Smooth muscle cell (in vitro differentiated cells): ENCODE results near the gene B4GALT1. TPM values are rescaled to one million over a fixed set of nuclear protein-coding genes. Genes with fewer than 3 reads are reported as not detected.

ENCODE experiments used
- DNase-seq: peaks from one replicate; lab custom pipeline; 2025; ENCODE audit not compliant: unreplicated experiment; lab: John Stamatoyannopoulos, UW
- H2AFZ ChIP-seq: fragments of 200-600 bp; sonication (generic); 2 replicates; pipeline ENCODE4 v1.6.0; 2016; ENCODE audit warnings: antibody characterized with exemption, low read depth, mild to moderate bottlenecking
- H3F3A ChIP-seq: fragments of 200-600 bp; sonication (generic); 2 replicates; pipeline ENCODE4 v1.6.0; 2017; ENCODE audit warnings: antibody characterized with exemption, low read depth
- H3K27ac ChIP-seq: fragments of 200-600 bp; sonication (generic); 2 replicates; pipeline ENCODE4 v1.5.1; 2016; ENCODE audit warnings: low read depth, mild to moderate bottlenecking
- H3K27me3 ChIP-seq: fragments of 200-600 bp; sonication (generic); 2 replicates; pipeline ENCODE4 v1.6.1; 2016; ENCODE audit warnings: low read depth, mild to moderate bottlenecking
- H3K36me3 ChIP-seq: fragments of 200-600 bp; sonication (generic); 2 replicates; pipeline ENCODE4 v1.5.1; 2016; ENCODE audit warnings: low read depth
- H3K4me1 ChIP-seq: fragments of 200-600 bp; sonication (generic); 2 replicates; pipeline ENCODE4 v1.5.1; 2016; ENCODE audit warnings: low read depth
- H3K4me2 ChIP-seq: fragments of 200-600 bp; sonication (generic); 2 replicates; pipeline ENCODE4 v1.6.0; 2016; ENCODE audit warnings: mild to moderate bottlenecking
- H3K4me3 ChIP-seq: fragments of 200-600 bp; sonication (generic); 2 replicates; pipeline ENCODE4 v1.5.1; 2016; ENCODE audit warnings: mild to moderate bottlenecking
- H3K79me2 ChIP-seq: fragments of 200-600 bp; sonication (generic); 2 replicates; pipeline ENCODE4 v1.6.0; 2016; ENCODE audit warnings: low read depth, mild to moderate bottlenecking
- H3K9ac ChIP-seq: fragments of 200-600 bp; sonication (generic); 2 replicates; pipeline ENCODE4 v1.6.0; 2016; ENCODE audit warnings: low read depth
- H3K9me3 ChIP-seq: fragments of 200-600 bp; sonication (generic); replicated peaks from 2 replicates; pipeline ENCODE4 v1.5.1; 2016; ENCODE audit warnings: low read depth
- H4K20me1 ChIP-seq: fragments of 200-600 bp; sonication (generic); 2 replicates; pipeline ENCODE4 v1.6.0; 2016; ENCODE audit warnings: low read depth
- WGBS: methylation state at CpG from one replicate; pipeline ENCODE4 v1.1.7; 2016; ENCODE audit warnings: low lambda C conversion rate; 5-methylcytosine and 5-hydroxymethylcytosine counted together
- polyA plus RNA-seq: library from polyadenylated mRNA; unstranded; fragments of >200 nt; fragmentation: Nextera tagmentation; extraction: Ambion mirVana; gene quantifications from 2 replicates; pipeline ENCODE4 v1.2.1, GENCODE V29; 2016
- total RNA-seq: library from RNA; depleted of rRNA; stranded (reverse); fragments of >200 nt; gene quantifications from 2 replicates; pipeline ENCODE4 v1.2.3, GENCODE V29; 2014
- TF ChIP-seq, protein P1 (sequence below): fragments of 200-600 bp; sonication (generic); IDR thresholded peaks from 2 replicates; pipeline ENCODE4 v1.5.1; 2017; ENCODE audit warnings: borderline replicate concordance, mild to moderate bottlenecking, antibody characterized with exemption; ENCODE audit not compliant: insufficient read depth, poor library complexity, severe bottlenecking

B4GALT1 gene
- total and polyA plus RNA-seq, 2 experiments from 2014 or later = 49.2 to 56.3 TPM

GRCh38 chr9:33154371-33154770 lies 12.8 kb downstream of the B4GALT1 start:
- no peak overlapping the region for H2AFZ ChIP-seq
- peaks cover 72% of the 10 kb centered on the region for H4K20me1 ChIP-seq
- DNase-seq = no peak
- H3K9me3 ChIP-seq = no peaks in the 10 kb centered on the region
- H3K4me2 ChIP-seq = no peak overlapping the region
- H3K27me3 ChIP-seq = no peaks in the 10 kb centered on the region
- H3K36me3 ChIP-seq = no peaks in the 10 kb centered on the region
- no peak overlapping the region for H3K9ac ChIP-seq
- peaks cover 94% of the 10 kb centered on the region for H3K79me2 ChIP-seq
- no peak overlapping the region for H3K4me3 ChIP-seq
- TF ChIP-seq, protein P1, sequence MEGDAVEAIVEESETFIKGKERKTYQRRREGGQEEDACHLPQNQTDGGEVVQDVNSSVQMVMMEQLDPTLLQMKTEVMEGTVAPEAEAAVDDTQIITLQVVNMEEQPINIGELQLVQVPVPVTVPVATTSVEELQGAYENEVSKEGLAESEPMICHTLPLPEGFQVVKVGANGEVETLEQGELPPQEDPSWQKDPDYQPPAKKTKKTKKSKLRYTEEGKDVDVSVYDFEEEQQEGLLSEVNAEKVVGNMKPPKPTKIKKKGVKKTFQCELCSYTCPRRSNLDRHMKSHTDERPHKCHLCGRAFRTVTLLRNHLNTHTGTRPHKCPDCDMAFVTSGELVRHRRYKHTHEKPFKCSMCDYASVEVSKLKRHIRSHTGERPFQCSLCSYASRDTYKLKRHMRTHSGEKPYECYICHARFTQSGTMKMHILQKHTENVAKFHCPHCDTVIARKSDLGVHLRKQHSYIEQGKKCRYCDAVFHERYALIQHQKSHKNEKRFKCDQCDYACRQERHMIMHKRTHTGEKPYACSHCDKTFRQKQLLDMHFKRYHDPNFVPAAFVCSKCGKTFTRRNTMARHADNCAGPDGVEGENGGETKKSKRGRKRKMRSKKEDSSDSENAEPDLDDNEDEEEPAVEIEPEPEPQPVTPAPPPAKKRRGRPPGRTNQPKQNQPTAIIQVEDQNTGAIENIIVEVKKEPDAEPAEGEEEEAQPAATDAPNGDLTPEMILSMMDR = no peak
- peaks cover 37% of the 10 kb centered on the region for H3K4me1 ChIP-seq
- no peak overlapping the region for H3K27ac ChIP-seq
- peaks cover 29% of the 10 kb centered on the region for H3F3A ChIP-seq
- WGBS = 65% methylated on average over 3 of the region's 3 CpGs

DNA sequence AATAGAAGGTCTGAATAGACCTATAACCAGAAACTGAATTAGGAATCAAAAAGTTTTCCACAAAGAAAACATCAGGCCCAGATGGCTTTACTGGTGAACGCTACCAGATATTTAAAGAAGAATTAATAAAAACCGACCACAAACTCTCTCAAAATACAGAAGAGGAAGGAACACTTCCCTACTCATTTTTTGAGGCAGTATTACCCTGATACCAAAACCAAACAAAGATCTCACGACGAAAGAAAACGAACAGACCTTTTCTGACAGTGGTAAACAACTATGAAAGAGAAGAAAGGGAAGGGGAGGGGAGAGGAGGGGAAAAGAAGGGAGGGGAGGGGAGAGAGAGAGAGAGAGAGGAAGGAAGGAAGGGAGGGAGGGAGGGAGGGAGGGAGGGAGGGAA lies 13.5 kb downstream of the B4GALT1 start:
- TF ChIP-seq, protein P1 = no peak
- peaks cover 32% of the 10 kb centered on the region for H3K4me1 ChIP-seq
- peaks cover 70% of the 10 kb centered on the region for H4K20me1 ChIP-seq
- H3K4me2 ChIP-seq = no peak overlapping the region
- whole genome bisulfite sequencing = 64% methylated on average over 5 of the region's 5 CpGs
- H3K4me3 ChIP-seq = no peak overlapping the region
- no peaks in the 10 kb centered on the region for H3K9me3 ChIP-seq
- no peaks in the 10 kb centered on the region for H3K27me3 ChIP-seq
- H3K9ac ChIP-seq = no peak overlapping the region
- no peaks in the 10 kb centered on the region for H3K36me3 ChIP-seq
- peaks cover 94% of the 10 kb centered on the region for H3K79me2 ChIP-seq
- no peak overlapping the region for H2AFZ ChIP-seq
- no peak for DNase-seq
- peak overlapping the region; percentile 79 for H3K27ac ChIP-seq
- peaks cover 25% of the 10 kb centered on the region for H3F3A ChIP-seq

- Histone ChIP-seq H3F3A (peaks cover 25% of the 10 kb centered on the region), H3K9ac (no peak overlapping the region), H3K36me3 (no peaks in the 10 kb centered on the region), H3K9me3 (no peaks in the 10 kb centered on the region), H3K79me2 (peaks cover 94% of the 10 kb centered on the region), H3K4me2 (no peak overlapping the region), H3K4me3 (no peak overlapping the region), H4K20me1 (peaks cover 70% of the 10 kb centered on the region), H3K27me3 (no peaks in the 10 kb centered on the region), H2AFZ (no peak overlapping the region), H3K27ac (peak overlapping the region; percentile 79), H3K4me1 (peaks cover 26% of the 10 kb centered on the region)
- WGBS = 74% methylated on average over 2 of the region's 2 CpGs
- no peak for DNase-seq
- TF ChIP-seq, protein P1 = no peak
These were observed 14.1 kb downstream of the B4GALT1 start for GRCh38 chr9:33153001-33153400.

- H3F3A ChIP-seq = peaks cover 25% of the 10 kb centered on the region
- H3K4me2 ChIP-seq = peak overlapping the region; percentile 66
- no peak overlapping the region for H3K9ac ChIP-seq
- H3K27me3 ChIP-seq = no peaks in the 10 kb centered on the region
- H3K79me2 ChIP-seq = peaks cover 94% of the 10 kb centered on the region
- no peaks in the 10 kb centered on the region for H3K9me3 ChIP-seq
- H2AFZ ChIP-seq = no peak overlapping the region
- H3K4me3 ChIP-seq = no peak overlapping the region
- TF ChIP-seq, protein P1 = no peak
- peaks cover 72% of the 10 kb centered on the region for H4K20me1 ChIP-seq
- no peaks in the 10 kb centered on the region for H3K36me3 ChIP-seq
- WGBS = 86% methylated on average over 2 of the region's 2 CpGs
- DNase-seq = no peak
- H3K4me1 ChIP-seq = peaks cover 16% of the 10 kb centered on the region
- H3K27ac ChIP-seq = peak overlapping the region; percentile 79
These were observed 15.5 kb downstream of the B4GALT1 start for GRCh38 chr9:33151601-33152000.
